CD4-positive, alpha-beta T cell treated with Interleukin-4 for 1 hour (primary cell): ENCODE data around the gene INPP4A.
"Not testable (repeated sequence)": the region's sequence is repeated elsewhere in the genome, so short reads cannot be mapped to it uniquely, and the experiment has no call there.

ENCODE experiments used
- DNase-seq, 2 donors: peaks; one replicate each; pipeline ENCODE4 v3.0.0-alpha.2; 2020 to 2022

Gene INPP4A

GRCh38 chr2:98570356-98570755 lies 125.7 kb downstream of the INPP4A start:
- no peak for DNase-seq

DNA sequence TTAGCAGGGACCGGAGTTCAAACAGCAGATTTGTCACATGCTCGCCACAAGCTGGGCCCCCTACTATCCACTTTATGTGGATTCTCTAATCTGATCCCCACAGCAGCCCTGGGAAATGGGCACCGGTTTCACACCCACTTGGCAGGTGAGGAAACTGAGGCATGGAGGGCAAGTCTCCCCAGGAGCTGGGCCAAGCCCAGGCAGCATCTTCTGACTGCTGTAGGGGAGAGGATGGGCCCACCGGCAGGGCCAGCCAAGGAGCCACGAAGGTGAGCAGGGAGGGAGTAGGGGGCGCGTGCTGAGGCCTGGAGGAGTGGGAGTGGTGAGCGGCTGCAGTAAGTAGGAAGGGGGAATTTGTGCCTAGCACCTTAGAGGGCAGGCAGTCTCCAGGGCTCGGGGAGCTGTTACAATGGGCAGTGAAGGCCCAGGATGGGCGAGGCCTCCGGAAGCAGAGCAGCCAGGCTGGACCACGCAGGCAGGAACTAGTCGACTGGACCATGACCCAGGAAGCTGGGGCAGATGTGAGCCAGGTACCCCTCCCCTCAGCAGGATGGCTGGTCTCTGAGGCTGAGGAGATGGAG lies 126.6 kb downstream of the INPP4A start:
- no peak for DNase-seq

DNA sequence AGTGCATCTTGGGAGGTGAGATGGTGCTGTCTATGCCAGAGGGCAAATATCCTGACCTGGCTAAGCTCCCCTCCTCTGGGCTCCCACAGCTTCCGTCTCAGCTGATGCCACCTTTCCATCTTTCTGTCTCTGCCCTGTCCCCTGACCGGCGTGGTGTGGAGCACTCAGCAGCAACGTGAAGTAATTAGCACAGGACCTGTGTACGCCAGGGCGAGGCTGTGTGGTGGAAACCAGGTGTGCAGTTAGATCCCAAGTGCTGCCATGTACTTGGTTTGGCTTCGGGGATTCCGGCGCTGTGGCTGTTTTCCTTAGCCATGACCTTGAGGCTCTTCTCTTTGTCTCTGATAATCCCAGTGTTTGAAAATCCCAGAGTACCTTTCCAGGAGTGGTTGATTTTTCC lies 127.1 kb downstream of the INPP4A start:
- no peak for DNase-seq

- DNase-seq, result no peak
These were observed 127.6 kb downstream of the INPP4A start for GRCh38 chr2:98572211-98572610.

- no peak for DNase-seq
These were observed 128.0 kb downstream of the INPP4A start for GRCh38 chr2:98572676-98573075.

DNA sequence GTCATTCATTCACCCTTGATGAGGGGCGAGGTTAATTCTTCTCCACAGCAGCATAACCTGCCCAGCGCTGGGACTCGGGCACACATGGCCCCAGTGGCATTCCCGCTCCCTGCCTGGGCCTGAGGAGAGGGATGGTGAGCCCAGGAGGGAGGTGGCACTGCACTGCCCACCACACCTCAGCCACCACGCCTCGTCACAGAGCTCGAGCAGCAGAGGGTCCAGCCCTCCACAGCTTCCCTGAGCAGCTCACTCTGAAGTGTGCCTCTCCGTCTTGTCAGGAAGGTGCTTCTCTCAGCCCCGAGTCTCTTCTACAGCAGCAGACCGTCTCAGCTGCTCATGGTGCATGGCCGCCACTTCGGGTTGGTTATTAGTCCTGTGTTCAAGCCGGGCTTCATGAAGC lies 128.8 kb downstream of the INPP4A start:
- DNase-seq, result no peak

- DNase-seq, result no peak
These were observed 132.1 kb downstream of the INPP4A start for GRCh38 chr2:98576666-98577312.

GRCh38 chr2:98577313-98577712 lies 132.7 kb downstream of the INPP4A start:
- no peak for DNase-seq

- no peak for DNase-seq
These were observed 133.6 kb downstream of the INPP4A start for GRCh38 chr2:98578231-98578630.

DNA sequence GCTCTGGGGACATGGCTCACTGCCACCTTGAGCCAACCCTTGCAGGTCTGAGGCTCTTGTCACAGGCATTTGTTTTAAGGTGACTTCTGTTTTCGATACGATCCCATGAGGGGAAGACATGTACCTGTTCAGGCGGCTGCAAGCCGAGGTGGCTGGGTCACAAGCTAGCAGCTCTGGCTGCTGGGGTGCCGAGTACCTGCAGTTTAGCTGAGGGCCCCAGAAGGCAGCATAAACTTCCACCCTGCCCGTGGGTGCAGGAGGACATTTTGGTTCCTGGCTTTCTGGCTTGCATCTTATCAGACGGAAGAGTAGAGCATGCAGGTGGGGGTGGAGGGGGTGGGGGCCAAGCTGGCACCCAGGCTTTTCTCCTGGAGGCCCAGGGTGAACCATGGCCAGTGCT lies 135.3 kb downstream of the INPP4A start:
- no peak for DNase-seq

- no peak for DNase-seq
These were observed 136.1 kb downstream of the INPP4A start for GRCh38 chr2:98580656-98581284.

- DNase-seq, result no peak
These were observed 137.9 kb downstream of the INPP4A start for GRCh38 chr2:98582523-98582922.

- DNase-seq, result no peak
These were observed 138.6 kb downstream of the INPP4A start for GRCh38 chr2:98583276-98583675.

DNA sequence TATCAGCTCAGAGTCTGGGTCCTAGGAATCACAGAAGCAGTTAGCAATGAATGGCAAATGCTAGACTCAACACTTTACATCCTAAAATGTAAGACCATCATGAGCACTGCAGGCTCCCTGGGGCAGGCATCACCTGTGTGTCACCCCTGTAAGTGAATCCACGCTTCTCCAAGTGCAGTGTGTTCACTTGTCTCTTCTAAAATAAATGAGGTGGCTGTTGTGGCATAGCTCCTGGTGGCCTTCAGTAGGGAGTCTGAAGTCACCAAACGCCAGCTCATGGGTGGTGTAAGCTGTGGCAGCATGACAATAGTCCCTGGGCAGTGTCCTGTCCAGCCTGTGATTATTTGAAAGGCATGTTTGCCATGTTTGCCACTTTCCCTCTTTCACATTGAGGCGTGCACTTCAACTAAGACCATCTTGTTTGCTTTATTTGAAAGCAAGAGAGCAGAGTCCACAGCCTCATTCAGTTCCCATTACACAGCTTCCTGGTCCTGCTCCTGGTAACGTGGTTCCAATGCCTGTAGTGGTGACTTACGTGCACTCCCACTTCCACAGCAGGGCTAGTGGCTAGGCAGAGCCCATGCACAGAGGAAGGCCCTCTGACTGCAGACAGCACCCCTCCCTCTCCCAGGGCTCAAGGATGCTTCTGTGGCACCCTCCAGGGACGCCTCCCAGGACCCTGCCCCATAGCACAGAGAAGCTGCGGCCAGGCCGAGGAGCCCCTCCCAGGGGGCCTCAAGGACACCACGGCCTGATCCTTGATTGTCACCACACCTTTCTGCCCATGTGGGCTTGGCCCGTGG lies 139.4 kb downstream of the INPP4A start:
- DNase-seq, result no peak

DNA sequence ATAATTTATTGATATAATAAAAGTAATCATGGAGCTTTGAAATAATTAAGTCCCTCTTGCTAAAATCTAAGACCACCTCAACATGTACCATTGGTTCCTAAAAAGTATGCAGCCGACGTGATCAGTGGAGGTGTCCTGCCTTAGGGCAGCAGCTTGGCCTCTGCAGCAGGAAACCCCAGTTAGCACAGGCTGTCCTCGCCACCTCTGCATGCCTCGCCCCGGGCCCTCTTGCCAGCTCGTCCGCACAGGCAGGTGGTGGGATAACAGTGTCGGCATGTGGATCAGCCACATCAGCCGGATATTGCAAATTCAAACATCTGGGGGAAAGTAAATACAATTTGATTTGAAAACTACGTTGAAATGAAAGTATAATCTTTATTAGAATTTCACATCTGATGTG lies 140.7 kb downstream of the INPP4A start:
- DNase-seq, result no peak

DNA sequence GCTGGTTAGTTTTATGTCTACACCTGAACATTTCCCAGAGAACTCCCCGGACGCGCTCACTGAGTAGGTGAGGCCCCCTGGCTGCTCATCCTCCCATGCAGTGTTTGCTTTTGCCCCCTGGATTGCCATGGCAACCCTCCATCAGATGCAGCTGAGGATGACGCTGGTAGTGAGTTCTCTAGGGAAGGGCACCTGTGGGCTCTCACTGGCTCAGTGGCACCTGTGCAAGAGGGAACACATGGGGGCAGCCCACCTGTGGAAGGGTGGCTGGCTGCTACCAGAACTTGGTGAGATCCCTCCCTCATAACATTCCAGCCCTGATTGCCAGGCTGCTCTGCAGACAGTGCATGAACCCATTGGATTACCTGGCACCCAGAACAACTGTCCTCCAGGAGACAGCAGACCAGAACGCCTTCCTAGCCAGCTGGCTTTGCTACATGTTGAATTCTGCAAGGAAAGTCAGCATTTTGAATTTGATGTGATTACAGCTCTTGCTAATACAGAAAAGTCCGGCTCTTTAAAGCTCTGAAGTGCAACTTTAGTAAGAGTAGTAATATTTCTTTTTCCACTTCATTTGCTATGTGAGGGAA lies 142.0 kb downstream of the INPP4A start:
- DNase-seq, result no peak

- DNase-seq, result no peak
These were observed 144.3 kb downstream of the INPP4A start for GRCh38 chr2:98588880-98589431.

GRCh38 chr2:98589489-98589888 lies 144.8 kb downstream of the INPP4A start:
- no peak for DNase-seq

DNA sequence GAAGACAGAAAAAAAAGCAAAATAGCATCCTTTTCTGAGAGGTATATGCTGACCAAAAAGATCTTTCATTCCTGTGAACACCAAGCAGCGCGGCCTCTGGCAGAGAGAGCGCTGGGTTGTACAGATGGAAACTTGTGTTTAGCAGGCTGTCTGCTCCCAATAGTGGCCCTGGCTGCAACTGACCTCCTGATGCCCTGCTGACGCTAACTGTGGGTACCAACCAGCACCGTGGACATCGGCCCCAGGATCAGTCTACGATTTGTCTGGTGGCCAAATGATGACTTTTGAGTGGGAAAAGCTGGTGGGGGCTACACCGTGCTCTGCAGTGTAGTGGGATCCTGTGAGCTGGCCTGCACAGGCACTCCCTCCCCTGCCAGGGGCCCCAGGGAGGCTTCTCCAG lies 147.9 kb downstream of the INPP4A start:
- DNase-seq, result no peak

DNA sequence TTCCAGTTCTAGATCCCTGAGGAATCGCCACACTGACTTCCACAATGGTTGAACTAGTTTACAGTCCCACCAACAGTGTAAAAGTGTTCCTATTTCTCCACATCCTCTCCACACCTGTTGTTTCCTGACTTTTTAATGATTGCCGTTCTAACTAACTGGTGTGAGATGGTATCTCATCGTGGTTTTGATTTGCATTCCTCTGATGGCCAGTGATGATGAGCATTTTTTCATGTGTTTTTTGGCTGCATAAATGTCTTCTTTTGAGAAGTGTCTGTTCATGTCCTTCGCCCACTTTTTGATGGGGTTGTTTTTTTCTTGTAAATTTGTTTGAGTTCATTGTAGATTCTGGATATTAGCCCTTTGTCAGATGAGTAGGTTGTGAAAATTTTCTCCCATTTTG lies 150.0 kb downstream of the INPP4A start:
- DNase-seq, result not testable (repeated sequence)

DNA sequence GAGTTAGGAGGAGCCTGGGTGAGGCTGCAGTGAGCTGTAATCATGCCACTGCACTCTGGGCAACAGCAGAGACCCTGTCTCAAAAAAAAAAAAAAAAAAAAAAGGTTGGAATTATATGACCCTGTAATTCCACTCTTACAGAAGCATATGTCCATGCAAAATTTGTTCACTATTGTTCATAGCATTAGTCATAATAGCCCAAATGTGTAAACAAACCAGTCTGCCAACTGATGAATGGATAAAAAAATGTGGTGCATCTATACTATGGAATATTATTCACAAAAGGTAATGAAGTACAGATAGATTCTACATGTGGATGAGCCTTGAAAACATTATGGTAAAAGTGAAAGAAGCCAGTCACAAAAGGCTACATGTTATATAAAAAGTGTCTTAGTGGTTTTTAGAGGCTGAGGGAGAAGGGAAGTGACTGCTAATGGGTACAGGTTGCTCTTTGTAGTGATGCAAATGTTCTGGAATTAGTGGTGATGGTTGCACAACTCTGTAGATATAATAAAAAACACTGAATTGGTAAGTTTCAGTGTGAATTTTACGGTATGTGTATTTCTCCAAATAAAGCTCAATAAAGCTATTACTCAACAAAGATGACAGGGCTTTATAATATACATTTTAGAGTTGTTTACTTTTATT lies 154.2 kb downstream of the INPP4A start:
- no peak for DNase-seq

DNA sequence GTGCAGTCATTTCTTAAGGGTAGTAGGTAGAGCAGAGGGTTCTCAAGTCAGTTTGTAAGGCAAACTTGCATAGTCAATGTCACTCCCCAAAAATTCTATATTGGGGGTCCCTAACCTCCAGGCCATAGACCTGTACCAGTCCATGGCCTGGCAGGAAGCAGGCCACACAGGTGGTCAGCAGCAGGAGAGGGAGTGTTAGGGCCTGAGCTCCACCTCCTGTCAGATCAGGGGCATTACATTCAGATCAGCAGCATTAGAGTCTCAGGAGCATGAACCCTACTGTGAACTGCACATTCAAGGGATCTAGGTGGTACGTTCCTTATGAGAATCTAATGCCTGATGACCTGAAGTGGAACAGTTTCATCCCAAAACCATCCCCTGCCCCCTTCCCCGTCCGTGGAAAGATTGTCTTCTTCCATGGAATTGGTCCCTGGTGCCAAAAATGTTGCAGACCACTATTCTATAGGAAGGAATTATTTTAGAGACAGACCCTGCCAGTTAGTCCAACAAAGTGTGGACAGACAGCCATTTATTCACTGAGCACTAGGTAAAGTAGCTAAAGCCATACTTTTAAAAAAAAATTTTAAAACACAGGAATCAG lies 157.0 kb downstream of the INPP4A start:
- DNase-seq, result no peak
